ENCODE measurements around the gene ANTXR2.

DNA sequence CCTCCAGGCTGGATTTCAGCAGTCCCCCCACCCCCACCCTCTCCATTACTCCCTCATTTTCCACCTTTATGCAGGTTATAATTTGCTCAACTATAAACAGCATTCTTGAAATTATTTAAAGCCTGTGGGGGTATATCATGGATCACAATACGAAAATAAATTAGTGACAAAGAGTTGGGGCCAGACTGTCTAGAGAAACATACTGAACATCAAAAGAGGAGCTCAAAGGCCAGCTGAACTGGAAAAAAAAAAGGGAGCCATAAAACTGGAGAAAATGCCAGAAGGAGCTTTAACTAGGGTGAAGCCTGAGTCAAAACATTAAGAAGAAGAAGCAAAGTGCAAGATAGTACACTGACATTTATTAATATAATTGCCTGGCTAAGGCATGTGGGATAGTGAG lies 137.8 kb downstream of the ANTXR2 start:
- TF ChIP-seq POLR2AphosphoS5 (IDR thresholded peaks at IDR 0.05; ENCODE audit: low read depth, low read length): no peak
- TF ChIP-seq EZH2phosphoT487 (IDR thresholded peaks at IDR 0.05; ENCODE audit: borderline replicate concordance, low read depth): no peak
- TF ChIP-seq, protein P1, sequence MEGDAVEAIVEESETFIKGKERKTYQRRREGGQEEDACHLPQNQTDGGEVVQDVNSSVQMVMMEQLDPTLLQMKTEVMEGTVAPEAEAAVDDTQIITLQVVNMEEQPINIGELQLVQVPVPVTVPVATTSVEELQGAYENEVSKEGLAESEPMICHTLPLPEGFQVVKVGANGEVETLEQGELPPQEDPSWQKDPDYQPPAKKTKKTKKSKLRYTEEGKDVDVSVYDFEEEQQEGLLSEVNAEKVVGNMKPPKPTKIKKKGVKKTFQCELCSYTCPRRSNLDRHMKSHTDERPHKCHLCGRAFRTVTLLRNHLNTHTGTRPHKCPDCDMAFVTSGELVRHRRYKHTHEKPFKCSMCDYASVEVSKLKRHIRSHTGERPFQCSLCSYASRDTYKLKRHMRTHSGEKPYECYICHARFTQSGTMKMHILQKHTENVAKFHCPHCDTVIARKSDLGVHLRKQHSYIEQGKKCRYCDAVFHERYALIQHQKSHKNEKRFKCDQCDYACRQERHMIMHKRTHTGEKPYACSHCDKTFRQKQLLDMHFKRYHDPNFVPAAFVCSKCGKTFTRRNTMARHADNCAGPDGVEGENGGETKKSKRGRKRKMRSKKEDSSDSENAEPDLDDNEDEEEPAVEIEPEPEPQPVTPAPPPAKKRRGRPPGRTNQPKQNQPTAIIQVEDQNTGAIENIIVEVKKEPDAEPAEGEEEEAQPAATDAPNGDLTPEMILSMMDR (IDR thresholded peaks at IDR 0.05): no peak
- TF ChIP-seq ELF1 (IDR thresholded peaks at IDR 0.05): no peak
- no peak for TF ChIP-seq SMC3 (IDR thresholded peaks at IDR 0.05; ENCODE audit: low read depth, low read length)
- no peak for TF ChIP-seq TAF1 (IDR thresholded peaks at IDR 0.05; ENCODE audit: borderline replicate concordance, low read depth, low read length)
- TF ChIP-seq, protein P2, sequence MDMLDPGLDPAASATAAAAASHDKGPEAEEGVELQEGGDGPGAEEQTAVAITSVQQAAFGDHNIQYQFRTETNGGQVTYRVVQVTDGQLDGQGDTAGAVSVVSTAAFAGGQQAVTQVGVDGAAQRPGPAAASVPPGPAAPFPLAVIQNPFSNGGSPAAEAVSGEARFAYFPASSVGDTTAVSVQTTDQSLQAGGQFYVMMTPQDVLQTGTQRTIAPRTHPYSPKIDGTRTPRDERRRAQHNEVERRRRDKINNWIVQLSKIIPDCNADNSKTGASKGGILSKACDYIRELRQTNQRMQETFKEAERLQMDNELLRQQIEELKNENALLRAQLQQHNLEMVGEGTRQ (IDR thresholded peaks at IDR 0.05; ENCODE audit: borderline replicate concordance, low read depth, low read length): no peak
- TF ChIP-seq, protein P3, sequence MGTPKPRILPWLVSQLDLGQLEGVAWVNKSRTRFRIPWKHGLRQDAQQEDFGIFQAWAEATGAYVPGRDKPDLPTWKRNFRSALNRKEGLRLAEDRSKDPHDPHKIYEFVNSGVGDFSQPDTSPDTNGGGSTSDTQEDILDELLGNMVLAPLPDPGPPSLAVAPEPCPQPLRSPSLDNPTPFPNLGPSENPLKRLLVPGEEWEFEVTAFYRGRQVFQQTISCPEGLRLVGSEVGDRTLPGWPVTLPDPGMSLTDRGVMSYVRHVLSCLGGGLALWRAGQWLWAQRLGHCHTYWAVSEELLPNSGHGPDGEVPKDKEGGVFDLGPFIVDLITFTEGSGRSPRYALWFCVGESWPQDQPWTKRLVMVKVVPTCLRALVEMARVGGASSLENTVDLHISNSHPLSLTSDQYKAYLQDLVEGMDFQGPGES (IDR thresholded peaks at IDR 0.05; ENCODE audit: low read depth, low read length): no peak
- TF ChIP-seq, protein P4, sequence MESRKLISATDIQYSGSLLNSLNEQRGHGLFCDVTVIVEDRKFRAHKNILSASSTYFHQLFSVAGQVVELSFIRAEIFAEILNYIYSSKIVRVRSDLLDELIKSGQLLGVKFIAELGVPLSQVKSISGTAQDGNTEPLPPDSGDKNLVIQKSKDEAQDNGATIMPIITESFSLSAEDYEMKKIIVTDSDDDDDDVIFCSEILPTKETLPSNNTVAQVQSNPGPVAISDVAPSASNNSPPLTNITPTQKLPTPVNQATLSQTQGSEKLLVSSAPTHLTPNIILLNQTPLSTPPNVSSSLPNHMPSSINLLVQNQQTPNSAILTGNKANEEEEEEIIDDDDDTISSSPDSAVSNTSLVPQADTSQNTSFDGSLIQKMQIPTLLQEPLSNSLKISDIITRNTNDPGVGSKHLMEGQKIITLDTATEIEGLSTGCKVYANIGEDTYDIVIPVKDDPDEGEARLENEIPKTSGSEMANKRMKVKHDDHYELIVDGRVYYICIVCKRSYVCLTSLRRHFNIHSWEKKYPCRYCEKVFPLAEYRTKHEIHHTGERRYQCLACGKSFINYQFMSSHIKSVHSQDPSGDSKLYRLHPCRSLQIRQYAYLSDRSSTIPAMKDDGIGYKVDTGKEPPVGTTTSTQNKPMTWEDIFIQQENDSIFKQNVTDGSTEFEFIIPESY (IDR thresholded peaks at IDR 0.05; ENCODE audit: borderline replicate concordance, low read depth): no peak
- TF ChIP-seq, protein P5, sequence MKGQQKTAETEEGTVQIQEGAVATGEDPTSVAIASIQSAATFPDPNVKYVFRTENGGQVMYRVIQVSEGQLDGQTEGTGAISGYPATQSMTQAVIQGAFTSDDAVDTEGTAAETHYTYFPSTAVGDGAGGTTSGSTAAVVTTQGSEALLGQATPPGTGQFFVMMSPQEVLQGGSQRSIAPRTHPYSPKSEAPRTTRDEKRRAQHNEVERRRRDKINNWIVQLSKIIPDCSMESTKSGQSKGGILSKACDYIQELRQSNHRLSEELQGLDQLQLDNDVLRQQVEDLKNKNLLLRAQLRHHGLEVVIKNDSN (IDR thresholded peaks at IDR 0.05; ENCODE audit: borderline replicate concordance, low read depth): no peak
- TF ChIP-seq TEAD4 (IDR thresholded peaks at IDR 0.05; ENCODE audit: borderline replicate concordance, insufficient read depth): no peak
- TF ChIP-seq RAD21 (IDR thresholded peaks at IDR 0.05; ENCODE audit: low read length): no peak
- no peak for TF ChIP-seq YY1 (IDR thresholded peaks at IDR 0.05; ENCODE audit: low read depth)
- no peak for TF ChIP-seq FOXM1 (IDR thresholded peaks at IDR 0.05; ENCODE audit: low read depth)
